H1 (cell line): Measurements from ENCODE around the gene HCAR1. TPM values are rescaled to one million over a fixed set of nuclear protein-coding genes. Genes with fewer than 3 reads are reported as not detected.
"Not testable (repeated sequence)": the region's sequence is repeated elsewhere in the genome, so short reads cannot be mapped to it uniquely, and the experiment has no call there.

Experiments used
- CTCF ChIA-PET: fragments of 300-600 bp; sonication (Branson Sonifier 250); formaldehyde crosslinking; loops from one replicate; lab custom pipeline; 2021; ENCODE audit not compliant: partially characterized antibody; lab: Charles Lee
- POLR2A ChIA-PET: fragments of 300-600 bp; sonication (Branson Sonifier 250); formaldehyde crosslinking; loops from one replicate; lab custom pipeline; 2021; ENCODE audit warnings: inconsistent platforms; ENCODE audit not compliant: partially characterized antibody; lab: Charles Lee
- DNase-seq, 2 experiments: peaks; one replicate each; pipeline versions ENCODE4 v3.0.0 to v3.0.0-alpha.2; 2010 to 2022; ENCODE audit warnings: low spot score in 2 of 2, low read depth in 1 of 2, mixed read lengths in 1 of 2
- FAIRE-seq: peaks from 2 replicates; lab custom pipeline; 2011; peaks lifted over from hg19 to GRCh38; lab: Jason Lieb, UNC
- H2AFZ ChIP-seq: 2 replicates; pipeline ENCODE4 v1.8.1; 2012; ENCODE audit warnings: low read length, inconsistent platforms
- H2AK5ac ChIP-seq: 2 replicates; pipeline ENCODE4 v1.6.1; 2013; ENCODE audit warnings: low read depth, low read length
- H2BK120ac ChIP-seq: replicated peaks from 2 replicates; pipeline ENCODE3; 2013; ENCODE audit warnings: low read depth, low read length, inconsistent platforms
- H2BK12ac ChIP-seq: 2 replicates; pipeline ENCODE4 v1.6.1; 2013; ENCODE audit warnings: low read depth, low read length
- H2BK15ac ChIP-seq: 2 replicates; pipeline ENCODE4 v1.6.1; 2013; ENCODE audit warnings: low read length
- H2BK20ac ChIP-seq: 2 replicates; pipeline ENCODE4 v1.6.1; 2013; ENCODE audit warnings: low read length
- H2BK5ac ChIP-seq: 2 replicates; pipeline ENCODE4 v1.6.1; 2013; ENCODE audit warnings: low read depth, low read length
- H3K14ac ChIP-seq: 2 replicates; pipeline ENCODE4 v1.6.1; 2013; ENCODE audit warnings: inconsistent platforms; ENCODE audit not compliant: insufficient read length
- H3K18ac ChIP-seq: 2 replicates; pipeline ENCODE4 v1.6.1; 2013; ENCODE audit warnings: low read length; ENCODE audit errors: extremely low read depth
- H3K23ac ChIP-seq: 2 replicates; pipeline ENCODE4 v1.6.1; 2013; ENCODE audit warnings: inconsistent platforms; ENCODE audit not compliant: insufficient read length
- H3K23me2 ChIP-seq: 2 replicates; pipeline ENCODE4 v1.6.1; 2013; ENCODE audit warnings: low read depth, low read length
- H3K27ac ChIP-seq: 2 replicates; pipeline ENCODE4 v1.6.1; 2011; ENCODE audit warnings: low read depth, low read length, inconsistent platforms
- H3K27me3 ChIP-seq, 4 experiments: replicated peaks in 1 of 4; 1 replicate in 1 of 4; 2 replicates in 3 of 4; pipeline versions ENCODE4 v1.6.1 to v1.8.1; 2011 to 2013; ENCODE audit warnings: low read length in 3 of 4, mild to moderate bottlenecking in 3 of 4, inconsistent platforms in 2 of 4, mixed read lengths in 2 of 4, moderate library complexity in 1 of 4; ENCODE audit not compliant: control insufficient read depth in 3 of 4, insufficient read depth in 3 of 4; ENCODE audit errors: extremely low read depth in 1 of 4
- H3K36me3 ChIP-seq, 4 experiments: 2 replicates each; pipeline versions ENCODE4 v1.6.1 to v1.8.1; 2011 to 2013; ENCODE audit warnings: mild to moderate bottlenecking in 4 of 4, low read length in 3 of 4, moderate library complexity in 2 of 4, control low read depth in 1 of 4, inconsistent platforms in 1 of 4; ENCODE audit not compliant: insufficient read depth in 4 of 4, control insufficient read depth in 2 of 4
- H3K4ac ChIP-seq: replicated peaks from 2 replicates; pipeline ENCODE3; 2013; ENCODE audit warnings: low read length, low read depth, mixed read lengths, inconsistent platforms; ENCODE audit not compliant: insufficient read length
- H3K4me1 ChIP-seq, 4 experiments: replicated peaks in 1 of 4; 1 replicate in 1 of 4; 2 replicates in 3 of 4; pipeline versions ENCODE4 v1.6.1 to v1.8.1; 2011 to 2013; ENCODE audit warnings: low read length in 3 of 4, inconsistent platforms in 2 of 4, mixed read lengths in 1 of 4; ENCODE audit not compliant: insufficient read depth in 4 of 4, control insufficient read depth in 3 of 4
- H3K4me2 ChIP-seq, 2 experiments: 2 replicates each; pipeline versions ENCODE4 v1.6.1 to v1.8.1; 2011 to 2013; ENCODE audit warnings: low read depth in 2 of 2, low read length in 2 of 2, control low read depth in 1 of 2, inconsistent platforms in 1 of 2, mild to moderate bottlenecking in 1 of 2; ENCODE audit not compliant: insufficient read depth in 1 of 2
- H3K4me3 ChIP-seq, 4 experiments: fragments of 200-600, 300-600 bp in 1 of 4; sonication (generic), shearing (Covaris generic), sonication (Bioruptor Twin) in 1 of 4; 2 replicates each; pipeline versions ENCODE4 v1.5.1 to v1.8.1; 2011 to 2016; ENCODE audit warnings: low read length in 4 of 4, low read depth in 3 of 4, control low read depth in 2 of 4, inconsistent platforms in 2 of 4, mild to moderate bottlenecking in 2 of 4, mixed read lengths in 1 of 4, moderate library complexity in 1 of 4; ENCODE audit not compliant: insufficient read depth in 2 of 4; ENCODE audit errors: extremely low read depth in 1 of 4
- H3K56ac ChIP-seq: replicated peaks from 2 replicates; pipeline ENCODE3; 2013; ENCODE audit warnings: low read depth, mild to moderate bottlenecking, mixed read lengths, low read length, inconsistent platforms; ENCODE audit not compliant: insufficient read length
- H3K79me1 ChIP-seq: 2 replicates; pipeline ENCODE4 v1.6.1; 2013; ENCODE audit warnings: low read depth, low read length, control low read depth
- H3K79me2 ChIP-seq, 2 experiments: 2 replicates each; pipeline versions ENCODE4 v1.6.1 to v1.8.1; 2012 to 2013; ENCODE audit warnings: low read length in 2 of 2, mild to moderate bottlenecking in 2 of 2, inconsistent platforms in 1 of 2; ENCODE audit not compliant: insufficient read depth in 2 of 2, control insufficient read depth in 1 of 2
- H3K9ac ChIP-seq, 4 experiments: replicated peaks in 1 of 4; 1 replicate in 1 of 4; 2 replicates in 3 of 4; pipeline versions ENCODE4 v1.6.1 to v1.8.1; 2011 to 2013; ENCODE audit warnings: low read depth in 3 of 4, low read length in 3 of 4, control low read depth in 2 of 4, mild to moderate bottlenecking in 2 of 4, moderate library complexity in 2 of 4, inconsistent platforms in 1 of 4; ENCODE audit errors: extremely low read depth in 1 of 4
- H3K9me3 ChIP-seq, 2 experiments: 2 replicates each; pipeline versions ENCODE4 v1.6.1 to v1.8.1; 2012 to 2013; ENCODE audit warnings: mild to moderate bottlenecking in 2 of 2, moderate library complexity in 2 of 2, control low read depth in 1 of 2, inconsistent platforms in 1 of 2, low read depth in 1 of 2, low read length in 1 of 2, mixed read lengths in 1 of 2; ENCODE audit not compliant: insufficient read depth in 2 of 2
- H4K20me1 ChIP-seq, 2 experiments: replicated peaks in 1 of 2; 2 replicates each; pipeline versions ENCODE3 to v1.8.1; 2011 to 2013; ENCODE audit warnings: inconsistent platforms in 2 of 2, low read length in 2 of 2, mild to moderate bottlenecking in 1 of 2; ENCODE audit not compliant: insufficient read depth in 2 of 2, control insufficient read depth in 1 of 2
- H4K5ac ChIP-seq: 2 replicates; pipeline ENCODE4 v1.6.1; 2013; ENCODE audit warnings: low read length, low read depth, mixed read lengths, inconsistent platforms; ENCODE audit not compliant: insufficient read length
- H4K8ac ChIP-seq: 2 replicates; pipeline ENCODE4 v1.8.0; 2013; ENCODE audit warnings: mild to moderate bottlenecking, moderate library complexity, low read length, inconsistent platforms; ENCODE audit not compliant: insufficient read depth; ENCODE audit errors: extremely low read depth
- H4K91ac ChIP-seq: replicated peaks from 2 replicates; pipeline ENCODE3; 2013; ENCODE audit warnings: low read length, mixed read lengths, inconsistent platforms; ENCODE audit not compliant: insufficient read length
- WGBS, 2 experiments: shearing (Covaris generic) in 1 of 2; methylation state at CpG; one replicate each; pipeline versions ENCODE4 v1.1.6 to v1.1.7; 2013 to 2015; ENCODE audit warnings: low lambda C conversion rate in 2 of 2, mixed read lengths in 2 of 2, inconsistent platforms in 1 of 2, low coverage in 1 of 2, missing lambda C conversion rate in 1 of 2; ENCODE audit not compliant: insufficient replicate concordance in 2 of 2, insufficient coverage in 1 of 2, insufficient read length in 1 of 2; ENCODE audit errors: extremely low coverage in 1 of 2, missing lambda C conversion rate in 1 of 2; 5-methylcytosine and 5-hydroxymethylcytosine counted together
- polyA plus RNA-seq, 7 experiments: library from polyadenylated mRNA; depleted of rRNA in 3 of 7; stranded (reverse) in 5 of 7; unstranded in 2 of 7; fragments of >200 nt in 5 of 7; fragments of 200-250 nt in 2 of 7; gene quantifications; 1 replicate in 5 of 7; 2 replicates in 1 of 7; 4 replicates in 1 of 7; pipeline versions ENCODE4 v1.2.1 to v1.2.3, GENCODE V29; 2011 to 2013; ENCODE audit warnings: missing spikeins in 2 of 7, mixed read lengths in 2 of 7
- total RNA-seq: library from RNA; stranded (reverse); fragmentation: NEBNext Ultra II Directional; extraction: Animal tissue kit (Norgen Biotek cat#: 25700); gene quantifications from 2 replicates; pipeline ENCODE4 v1.2.1, GENCODE V29; 2021

HCAR1 gene
- total and polyA plus RNA-seq, 2 of the 8 experiments (the other 6 are each of a cell fraction or from before 2014, with no cell fraction given), result 0.02 TPM; not detected in 1

GRCh38 chr12:122710341-122710740, 20.3 kb downstream of the HCAR1 start:
- H2BK12ac ChIP-seq, H3K9ac ChIP-seq, DNase-seq, H3K56ac ChIP-seq, H2BK120ac ChIP-seq, H2AFZ ChIP-seq, H2BK15ac ChIP-seq, H3K4me1 ChIP-seq, H2BK5ac ChIP-seq, H4K91ac ChIP-seq, H4K8ac ChIP-seq, CTCF ChIA-PET, H4K20me1 ChIP-seq, H3K27ac ChIP-seq, H3K14ac ChIP-seq, H3K4ac ChIP-seq, H2AK5ac ChIP-seq, H3K79me1 ChIP-seq, H3K36me3 ChIP-seq, H4K5ac ChIP-seq, H3K27me3 ChIP-seq, H2BK20ac ChIP-seq, H3K4me3 ChIP-seq, H3K79me2 ChIP-seq, POLR2A ChIA-PET, H3K9me3 ChIP-seq, H3K18ac ChIP-seq, H3K23me2 ChIP-seq, H3K4me2 ChIP-seq, FAIRE-seq, H3K23ac ChIP-seq: not testable (repeated sequence)
- WGBS, 2 experiments, result 80% methylated on average over 2 of the region's 2 CpGs; no CpG with 5 or more reads in 1 of the 2 experiments

DNA sequence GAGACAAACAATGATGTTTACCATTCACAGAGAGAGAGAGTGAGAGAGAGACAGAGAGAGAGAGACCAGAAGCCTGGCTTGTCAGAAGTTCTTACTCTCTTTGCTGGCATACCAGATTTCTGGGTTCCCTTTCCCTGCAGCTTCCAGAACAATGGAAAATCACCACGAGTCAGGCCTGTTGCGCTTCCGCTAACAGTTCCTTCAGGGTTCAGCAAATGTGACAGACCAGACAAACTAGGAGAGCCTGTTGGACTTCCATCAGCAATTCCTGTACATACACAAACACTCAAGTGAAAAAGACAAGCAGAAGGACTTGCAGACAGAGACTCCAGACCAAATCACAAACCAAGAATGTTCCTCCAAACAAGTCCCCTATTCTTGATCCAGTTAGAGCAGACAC, 21.4 kb downstream of the HCAR1 start:
- FAIRE-seq, H3K56ac ChIP-seq, DNase-seq, H3K4ac ChIP-seq, H3K27me3 ChIP-seq, H4K20me1 ChIP-seq, CTCF ChIA-PET, H3K23me2 ChIP-seq, H2BK15ac ChIP-seq, H3K36me3 ChIP-seq, H2AK5ac ChIP-seq, H3K27ac ChIP-seq, H4K8ac ChIP-seq, H2BK12ac ChIP-seq, H2BK20ac ChIP-seq, H2AFZ ChIP-seq, H3K79me2 ChIP-seq, H2BK120ac ChIP-seq, H3K18ac ChIP-seq, H3K4me1 ChIP-seq, H3K9ac ChIP-seq, H3K4me2 ChIP-seq, H3K79me1 ChIP-seq, H3K4me3 ChIP-seq, H3K23ac ChIP-seq, H3K14ac ChIP-seq, POLR2A ChIA-PET, H3K9me3 ChIP-seq, H4K5ac ChIP-seq, H4K91ac ChIP-seq, H2BK5ac ChIP-seq: not testable (repeated sequence)
- no CpG with 5 or more reads among the region's 3 CpGs for WGBS, 2 experiments
